Thymus (tissue), 14 donors: Measurements from ENCODE around the gene FOXN3. TPM values are rescaled to one million over a fixed set of nuclear protein-coding genes. Genes with fewer than 3 reads are reported as not detected.

Experiments
- DNase-seq, 9 donors: peaks; one replicate each; pipeline ENCODE4 v3.0.0-alpha.2; 2013; ENCODE audit warnings: low spot score in 9 of 9, low read depth in 6 of 9, missing footprints in 1 of 9
- H3K27ac ChIP-seq, 2 donors: one replicate each; pipeline ENCODE4 v1.5.1; 2013; ENCODE audit warnings: control low read depth in 1 of 2, low read depth in 1 of 2, low read length in 1 of 2, mild to moderate bottlenecking in 1 of 2, moderate library complexity in 1 of 2
- H3K27me3 ChIP-seq, 2 donors: one replicate each; pipeline ENCODE4 v1.5.1; 2013; ENCODE audit warnings: low read length in 1 of 2; ENCODE audit not compliant: control insufficient read depth in 2 of 2, insufficient read depth in 1 of 2
- H3K36me3 ChIP-seq, 2 donors: one replicate each; pipeline ENCODE4 v1.5.1; 2013; ENCODE audit warnings: low read length in 1 of 2, mild to moderate bottlenecking in 1 of 2, moderate library complexity in 1 of 2; ENCODE audit not compliant: control insufficient read depth in 2 of 2, insufficient read depth in 2 of 2
- H3K4me1 ChIP-seq, 2 donors: one replicate each; pipeline ENCODE4 v1.5.1; 2013; ENCODE audit warnings: low read length in 2 of 2; ENCODE audit not compliant: control insufficient read depth in 2 of 2, insufficient read depth in 2 of 2
- H3K4me3 ChIP-seq, 2 donors: one replicate each; pipeline ENCODE4 v1.5.1; 2013; ENCODE audit warnings: low read length in 2 of 2, control low read depth in 1 of 2, mild to moderate bottlenecking in 1 of 2
- H3K9me3 ChIP-seq, 2 donors: one replicate each; pipeline ENCODE4 v1.5.1; 2013; ENCODE audit warnings: low read length in 1 of 2, mild to moderate bottlenecking in 1 of 2; ENCODE audit not compliant: control insufficient read depth in 2 of 2, insufficient read depth in 1 of 2
- WGBS: extraction: QIAGEN DNeasy Blood & Tissue Kit; methylation state at CpG from one replicate; pipeline ENCODE4 v1.1.7; 2013; 5-methylcytosine and 5-hydroxymethylcytosine counted together
- long read RNA-seq, 10 donors: transcript quantifications; one replicate each; lab custom pipeline, GENCODE V29; 2026
- polyA plus RNA-seq: library from polyadenylated mRNA; stranded (reverse); fragments of 200-250 nt; gene quantifications from one replicate; pipeline ENCODE4 v1.2.3, GENCODE V29; 2013
- total RNA-seq: library from RNA; stranded (reverse); fragments of 120-200 nt; gene quantifications from one replicate; pipeline ENCODE4 v1.2.4, GENCODE V29; 2013
- donor health status: healthy.

Gene FOXN3
- total RNA-seq (32.5 TPM), polyA plus RNA-seq (21.9 TPM)
- long read RNA-seq, donor 1, partial matches to known transcripts = 0 of 1 reads
- long read RNA-seq, donor 1, other reads (novel, unspliced or antisense) = 0 of 1 reads
- long read RNA-seq, donor 2 = 0 reads
- long read RNA-seq, donor 3, partial matches to known transcripts = 0 of 6 reads
- long read RNA-seq, donor 3, other reads (novel, unspliced or antisense) = 5 of 6 reads
- long read RNA-seq, donor 4, partial matches to known transcripts = 0 of 7 reads
- long read RNA-seq, donor 4, other reads (novel, unspliced or antisense) = 0 of 7 reads
- long read RNA-seq, donor 5, transcript FOXN3-219 (5 exons, 2,421 nt) = major isoform, 6 of 10 reads
- long read RNA-seq, donor 5, partial matches to known transcripts = 0 of 10 reads
- long read RNA-seq, donor 5, other reads (novel, unspliced or antisense) = 0 of 10 reads
- long read RNA-seq, donor 6, partial matches to known transcripts = 0 of 7 reads
- long read RNA-seq, donor 6, other reads (novel, unspliced or antisense) = 0 of 7 reads
- long read RNA-seq, donor 7, transcript FOXN3-219 (5 exons, 2,421 nt) = major isoform, 8 of 9 reads
- long read RNA-seq, donor 7, partial matches to known transcripts = 0 of 9 reads
- long read RNA-seq, donor 7, other reads (novel, unspliced or antisense) = 0 of 9 reads
- long read RNA-seq, donor 8, partial matches to known transcripts = 0 of 3 reads
- long read RNA-seq, donor 8, other reads (novel, unspliced or antisense) = 0 of 3 reads
- long read RNA-seq, donor 9, transcript FOXN3-214 (6 exons, 2,692 nt) = major isoform, 5 of 9 reads
- long read RNA-seq, donor 9, partial matches to known transcripts = 0 of 9 reads
- long read RNA-seq, donor 9, other reads (novel, unspliced or antisense) = 0 of 9 reads
- long read RNA-seq, donor 10, partial matches to known transcripts = 0 of 8 reads
- long read RNA-seq, donor 10, other reads (novel, unspliced or antisense) = 0 of 8 reads

DNA sequence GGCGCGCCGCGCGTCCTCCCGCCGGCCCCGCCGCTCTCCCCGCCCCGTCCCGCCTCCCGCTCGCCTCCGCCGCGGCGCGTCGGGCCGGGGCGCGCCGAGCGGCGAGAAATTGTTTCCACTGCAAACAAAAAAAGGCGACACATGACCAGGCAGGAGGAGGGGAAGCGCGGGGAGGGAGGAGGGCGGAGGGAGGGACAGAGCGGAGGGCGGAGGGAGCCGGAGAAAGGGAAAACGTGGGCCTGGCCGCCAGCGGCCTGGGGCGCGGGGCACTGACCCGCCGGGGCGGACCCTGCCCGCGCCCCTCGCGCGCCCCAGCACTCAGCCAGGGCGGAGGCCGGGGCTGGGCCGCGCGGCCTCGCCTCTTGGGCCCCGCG lies at the start of gene FOXN3:
FOXN3 (minus strand) TSS at position 143 of the 374 bp plus-strand sequence. CDS start 4,757 bp downstream, outside the sequence.
- Histone ChIP-seq H3K4me3 (peak within 1 kb of the TSS; percentile 90 to 93), H3K36me3 (peaks cover 6 to 11% of the 10 kb centered on the region in 2 donors), H3K27ac (peak within 1 kb of the TSS; percentile 86 to 89), H3K27me3 (peaks cover 0 to 2% of the 10 kb centered on the region in 2 donors), H3K4me1 (peaks cover 15 to 24% of the 10 kb centered on the region in 2 donors), H3K9me3 (peaks cover 0 to 2% of the 10 kb centered on the region in 2 donors)
- peak in 8 of 9 donors; percentile 66 to 89 (median 76) for DNase-seq
- under 1% methylated on average over 54 of the region's 54 CpGs for WGBS

DNA sequence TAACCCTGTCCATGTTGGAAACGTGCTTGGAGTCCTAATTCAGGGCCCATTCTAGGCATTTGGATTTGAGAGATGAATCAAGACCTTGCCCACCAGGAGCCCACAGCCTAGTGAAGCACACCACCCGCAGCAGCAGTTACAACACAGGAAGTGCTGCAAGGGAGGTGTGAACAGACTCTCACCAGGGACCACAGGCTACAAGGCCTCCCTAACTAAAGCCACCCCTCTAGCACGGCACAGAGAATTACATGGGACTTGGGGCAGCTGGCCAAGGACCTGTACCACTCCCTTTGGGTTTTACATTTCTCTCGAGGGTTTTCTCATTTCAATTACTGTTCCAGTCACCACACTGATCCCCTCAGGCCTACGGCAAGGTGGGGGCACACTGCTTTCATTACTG lies 49.5 kb upstream of the FOXN3 start:
- WGBS = 64% methylated on average over 5 of the region's 5 CpGs

GRCh38 chr14:89465876-89466275 lies 48.8 kb upstream of the FOXN3 start:
- Histone ChIP-seq H3K4me3 (no peak overlapping the region), H3K4me1 (peaks cover 5 to 14% of the 10 kb centered on the region in 2 donors), H3K36me3 (peaks cover 2 to 3% of the 10 kb centered on the region in 2 donors), H3K9me3 (no peaks in the 10 kb centered on the region), H3K27ac (no peak overlapping the region), H3K27me3 (no peaks in the 10 kb centered on the region)
- DNase-seq = no peak
- 82% methylated on average over 5 of the region's 5 CpGs for WGBS

More for the DNA sequence above, 49.5 kb upstream of the FOXN3 start:
- peaks cover 5 to 14% of the 10 kb centered on the region in 2 donors for H3K4me1 ChIP-seq
- peaks cover 2 to 3% of the 10 kb centered on the region in 2 donors for H3K36me3 ChIP-seq
- H3K27ac ChIP-seq = peak overlapping the region; percentile 10 to 42
- H3K4me3 ChIP-seq = no peak overlapping the region
- H3K27me3 ChIP-seq = no peaks in the 10 kb centered on the region
- peak in 5 of 9 donors; percentile 15 to 62 (median 19) for DNase-seq
- no peaks in the 10 kb centered on the region for H3K9me3 ChIP-seq

GRCh38 chr14:89461256-89461655 lies 44.2 kb upstream of the FOXN3 start:
- WGBS = 95% methylated on average over 3 of the region's 3 CpGs
- H3K27ac ChIP-seq = no peak overlapping the region
- H3K4me3 ChIP-seq = no peak overlapping the region
- DNase-seq = no peak
- H3K36me3 ChIP-seq = peaks cover 3 to 6% of the 10 kb centered on the region in 2 donors
- no peaks in the 10 kb centered on the region for H3K27me3 ChIP-seq
- no peaks in the 10 kb centered on the region for H3K9me3 ChIP-seq
- H3K4me1 ChIP-seq = peaks cover 0 to 5% of the 10 kb centered on the region in 2 donors

- WGBS = 96% methylated on average over 5 of the region's 5 CpGs
- H3K9me3 ChIP-seq = no peaks in the 10 kb centered on the region
- H3K27me3 ChIP-seq = no peaks in the 10 kb centered on the region
- no peak overlapping the region for H3K4me3 ChIP-seq
- H3K4me1 ChIP-seq = peaks cover 0 to 3% of the 10 kb centered on the region in 2 donors
- H3K36me3 ChIP-seq = peaks cover 3% of the 10 kb centered on the region in 2 donors
- DNase-seq = no peak
- H3K27ac ChIP-seq = no peak overlapping the region
Observed at GRCh38 chr14:89458713-89459420, 41.8 kb upstream of the FOXN3 start.

GRCh38 chr14:89457007-89457406 lies 40.0 kb upstream of the FOXN3 start:
- DNase-seq = no peak
- no peaks in the 10 kb centered on the region for H3K9me3 ChIP-seq
- H3K36me3 ChIP-seq = peaks cover 3% of the 10 kb centered on the region in 2 donors
- no peak overlapping the region for H3K4me3 ChIP-seq
- peaks cover 0 to 3% of the 10 kb centered on the region in 2 donors for H3K4me1 ChIP-seq
- WGBS = 97% methylated on average over 5 of the region's 5 CpGs
- no peak overlapping the region for H3K27ac ChIP-seq
- H3K27me3 ChIP-seq = no peaks in the 10 kb centered on the region

DNA sequence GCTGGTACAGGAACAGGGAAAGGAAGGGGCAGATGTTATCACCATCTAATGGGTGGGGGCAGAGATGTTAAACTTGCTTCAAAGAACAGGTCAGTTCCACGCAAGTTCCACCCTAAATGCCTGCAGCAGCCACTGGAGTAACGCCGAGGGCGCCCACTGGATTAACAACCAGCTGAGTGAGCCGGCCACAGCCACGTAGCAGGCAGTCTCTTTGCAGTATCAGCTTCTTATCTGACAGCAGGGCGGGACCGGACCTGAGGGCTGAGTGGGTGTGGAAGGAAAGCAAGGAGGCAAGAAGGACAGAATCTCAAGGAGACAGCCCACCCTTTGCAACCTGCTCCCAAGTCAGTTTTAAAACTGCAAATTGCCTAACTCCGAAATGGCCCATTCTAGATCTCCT lies 38.4 kb upstream of the FOXN3 start:
- no peak overlapping the region for H3K4me3 ChIP-seq
- no peak for DNase-seq
- 79% methylated on average over 9 of the region's 9 CpGs for WGBS
- H3K36me3 ChIP-seq = peaks cover 3% of the 10 kb centered on the region in 2 donors
- H3K27ac ChIP-seq = no peak overlapping the region
- H3K9me3 ChIP-seq = no peaks in the 10 kb centered on the region
- no peaks in the 10 kb centered on the region for H3K27me3 ChIP-seq
- H3K4me1 ChIP-seq = peaks cover 0 to 3% of the 10 kb centered on the region in 2 donors

GRCh38 chr14:89454996-89455395 lies 38.0 kb upstream of the FOXN3 start:
- DNase-seq = no peak
- WGBS = 94% methylated on average over 10 of the region's 10 CpGs
- Histone ChIP-seq H3K4me1 (peaks cover 0 to 3% of the 10 kb centered on the region in 2 donors), H3K4me3 (no peak overlapping the region), H3K27ac (no peak overlapping the region), H3K36me3 (peaks cover 3% of the 10 kb centered on the region in 2 donors), H3K27me3 (no peaks in the 10 kb centered on the region), H3K9me3 (no peaks in the 10 kb centered on the region)
